ENCODE results near the gene KLC4.
A peak's percentile ranks its signal among the peaks of the same experiment; 100 is the strongest.

The KLC4 gene

DNA sequence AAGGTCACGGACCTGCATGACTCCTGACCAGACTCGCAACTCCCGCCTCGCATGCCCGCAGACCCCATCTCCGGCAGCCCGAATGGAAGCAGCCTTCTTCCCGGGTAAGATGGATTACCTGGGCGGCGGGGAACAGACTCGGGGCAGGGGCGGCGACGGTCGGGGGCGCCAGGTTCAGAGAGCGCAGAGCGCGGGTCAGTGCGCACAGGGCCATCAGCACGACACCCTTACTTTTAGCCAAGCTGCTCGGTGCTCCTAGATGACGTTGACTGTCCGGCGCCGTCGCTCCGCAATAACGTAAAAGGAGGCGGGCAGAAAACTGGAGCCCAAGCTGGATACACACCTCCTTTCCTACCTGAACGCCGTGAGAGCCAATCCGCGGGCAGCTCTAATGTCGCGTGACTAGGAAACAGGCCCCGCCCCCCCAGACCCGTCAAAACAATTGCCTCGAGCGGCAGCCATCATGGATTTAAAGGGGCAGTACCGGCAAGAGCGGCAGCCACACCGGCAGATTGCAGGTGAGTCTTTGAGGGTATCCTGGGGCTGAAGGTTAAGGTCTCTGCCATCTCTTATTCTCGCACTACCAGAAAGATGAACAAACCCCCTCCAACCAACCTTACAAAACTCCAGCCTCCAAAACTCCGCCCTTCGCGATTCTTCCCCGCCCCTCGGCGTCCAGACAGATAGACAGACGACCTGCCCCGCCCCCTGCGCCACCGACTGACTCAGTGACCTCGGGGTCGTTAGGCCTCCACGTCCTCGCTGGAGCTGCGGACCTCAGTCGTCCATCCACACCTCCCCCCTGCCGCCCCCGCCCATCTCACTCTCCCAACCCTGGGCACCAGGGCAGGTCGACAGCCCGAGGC lies at the start of gene KLC4, which contains the start of gene MRPL2:
TSS of gene KLC4 (plus strand) at position 464 of the 866 bp plus-strand sequence. CDS start 1,705 bp downstream, outside the sequence.
TSS of gene MRPL2 (minus strand) at position 267 of the 866 bp plus-strand sequence. CDS start at position 214, 53 bp downstream.
- peak; percentile 98 for DNase-seq

GRCh38 chr6:43011207-43011606 lies 48.2 kb upstream of the KLC4 start:
- no peak for DNase-seq

DNA sequence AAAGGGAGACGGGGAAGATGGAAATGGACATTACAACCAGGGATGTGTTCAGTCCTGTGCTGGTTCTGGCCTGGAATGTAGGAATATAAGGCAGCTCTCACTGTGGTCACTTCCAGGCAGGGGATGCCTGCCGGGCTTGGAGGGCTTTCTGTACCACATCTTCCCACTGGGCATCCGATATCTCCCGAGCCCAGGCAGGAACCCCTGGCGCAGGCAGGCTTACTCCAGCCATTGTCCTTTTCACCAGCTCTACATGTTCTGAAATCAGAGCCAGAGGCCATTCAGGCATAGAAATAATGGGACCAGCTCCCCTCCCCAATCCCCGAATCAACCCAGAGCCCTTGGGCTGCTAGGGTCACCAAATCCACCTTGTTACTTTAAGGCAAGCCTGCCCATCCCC lies 47.1 kb upstream of the KLC4 start:
- DNase-seq, result no peak

DNA sequence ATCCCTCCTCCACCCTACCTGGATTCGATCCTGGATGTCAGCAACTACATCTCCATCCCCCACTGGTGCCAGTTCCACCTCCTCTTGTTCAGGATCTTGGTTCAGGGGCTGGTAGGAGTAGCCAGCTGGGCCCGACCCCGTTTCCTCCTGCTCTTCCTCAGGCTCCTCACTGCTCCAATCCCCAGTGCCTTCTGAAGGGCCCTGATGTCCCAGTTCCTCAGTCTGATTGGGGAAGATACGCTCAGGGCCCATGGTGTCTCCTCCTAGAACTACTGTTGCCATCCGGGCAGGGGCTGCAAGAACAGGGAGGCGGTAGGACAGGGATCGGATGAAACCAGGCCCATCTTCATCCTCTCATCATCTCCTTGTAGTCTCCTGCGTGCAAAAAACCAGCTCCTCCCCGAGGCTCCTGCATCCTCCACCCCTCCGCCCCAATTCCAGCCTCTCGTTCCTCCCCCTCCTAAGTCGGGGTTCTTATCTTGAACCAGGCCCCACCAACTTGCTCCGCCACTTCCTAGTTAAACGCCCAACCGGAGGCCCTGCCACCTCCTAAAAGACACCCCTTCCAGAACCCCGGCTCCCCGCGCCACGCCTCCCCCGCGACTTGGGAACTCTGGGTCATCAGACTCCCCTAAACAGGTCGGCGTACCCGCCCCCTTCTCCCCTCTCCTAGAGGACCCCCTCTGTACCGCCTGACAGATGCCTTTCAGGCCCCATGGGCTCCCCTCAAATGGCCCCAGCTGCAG lies 46.2 kb upstream of the KLC4 start:
- peak; percentile 65 for DNase-seq

DNA sequence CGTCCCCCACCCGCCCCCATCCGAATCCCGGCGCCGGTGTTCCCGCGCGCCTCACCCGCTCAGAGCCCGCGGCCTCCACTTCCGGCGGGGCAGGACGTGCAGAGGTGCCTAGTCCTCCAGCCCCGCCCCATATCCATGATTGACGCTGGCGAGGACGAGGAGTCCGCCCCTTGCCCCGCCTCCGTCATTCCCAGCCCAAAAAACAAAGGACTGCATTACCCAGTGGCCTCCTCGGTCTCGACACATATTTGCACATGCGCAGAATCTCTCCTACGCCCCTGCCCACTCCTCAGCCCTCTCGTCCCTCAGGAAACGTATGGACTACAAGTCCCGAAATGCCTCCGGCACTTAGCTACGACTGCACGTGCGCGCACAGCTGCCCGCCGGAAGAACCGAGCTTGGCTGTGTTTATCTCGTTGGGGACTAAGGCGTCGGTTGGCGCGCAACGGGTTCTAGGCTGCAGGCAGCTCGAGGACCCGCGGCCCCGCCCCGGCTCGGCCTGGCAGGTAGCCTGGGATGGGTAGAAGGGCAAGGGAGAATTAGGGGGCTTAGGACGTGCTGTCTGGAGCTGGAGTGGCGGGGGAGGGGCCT lies 45.5 kb upstream of the KLC4 start, which contains the start of the genes KLHDC3 and MEA1:
TSS of gene KLHDC3 (plus strand) at position 407 of the 591 bp plus-strand sequence. CDS start 2,944 bp downstream, outside the sequence.
TSS of gene MEA1 (minus strand) at position 104 of the 591 bp plus-strand sequence. CDS start 133 bp downstream, outside the sequence.
- DNase-seq, result peak; percentile 100

DNA sequence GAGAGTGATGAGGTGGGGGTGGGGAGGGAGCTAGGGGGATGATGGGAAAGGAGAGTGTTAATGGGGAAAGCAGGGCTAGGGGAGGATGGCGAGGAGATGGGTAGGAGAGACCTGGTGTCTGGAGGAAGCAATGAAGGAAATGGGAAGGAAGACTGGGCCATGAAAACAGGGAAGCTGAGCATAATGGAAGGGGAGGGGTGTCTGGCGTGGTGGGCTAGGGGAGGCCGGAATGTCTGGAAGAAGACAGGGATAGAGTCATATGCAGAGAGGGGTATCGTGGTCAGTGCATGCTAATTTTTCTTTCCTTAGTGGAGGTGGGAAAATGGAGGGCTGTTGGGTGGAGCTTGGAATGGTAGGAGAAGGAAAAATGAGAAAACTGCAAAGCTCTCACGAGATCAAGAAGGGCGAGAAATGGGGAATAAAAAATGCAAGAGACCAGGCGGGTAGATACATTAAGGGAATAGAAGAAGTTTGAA lies 45.0 kb upstream of the KLC4 start:
- DNase-seq, result no peak

- no peak for DNase-seq
These were observed 43.1 kb upstream of the KLC4 start for GRCh38 chr6:43016176-43016942.

DNA sequence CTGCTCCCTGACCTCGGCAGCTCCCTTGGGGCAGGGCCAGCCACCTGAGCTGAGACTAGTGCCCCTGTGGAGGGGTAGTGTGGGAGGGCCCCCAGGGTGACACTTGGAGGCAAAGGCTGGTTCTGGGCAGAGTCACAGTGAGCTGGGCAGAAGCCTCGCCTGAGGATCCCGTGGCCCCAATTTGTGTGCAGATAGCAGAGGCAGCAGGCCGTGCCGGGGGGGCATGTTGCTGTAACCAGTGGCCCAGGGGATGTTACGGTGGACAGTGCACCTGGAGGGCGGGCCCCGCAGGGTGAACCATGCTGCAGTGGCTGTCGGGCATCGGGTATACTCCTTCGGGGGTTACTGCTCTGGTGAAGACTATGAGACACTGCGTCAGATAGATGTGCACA lies 42.5 kb upstream of the KLC4 start:
- DNase-seq, result no peak

DNA sequence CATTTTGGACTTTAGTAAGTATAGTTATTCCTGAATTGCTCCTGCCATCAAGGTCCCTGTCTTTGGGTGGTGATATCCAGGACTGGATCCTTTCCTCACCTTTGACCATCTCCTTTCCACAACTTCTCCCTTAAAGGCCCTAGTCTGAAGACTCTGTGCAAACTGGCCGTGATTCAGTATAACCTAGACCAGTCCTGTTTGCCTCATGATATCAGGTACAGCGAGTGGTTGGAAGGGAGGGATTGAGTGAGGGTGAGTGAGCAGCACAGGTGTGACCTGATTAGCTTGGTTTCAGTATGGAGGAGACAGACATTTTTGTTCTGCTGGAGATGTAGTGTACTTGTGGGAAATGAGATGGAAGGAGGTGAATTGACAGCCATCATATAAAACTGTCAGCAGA lies 40.3 kb upstream of the KLC4 start:
- no peak for DNase-seq

GRCh38 chr6:43020052-43020705 lies 39.3 kb upstream of the KLC4 start:
- DNase-seq, result no peak

- DNase-seq, result no peak
These were observed 38.6 kb upstream of the KLC4 start for GRCh38 chr6:43020847-43021246.

- DNase-seq, result peak; percentile 27
These were observed 38.0 kb upstream of the KLC4 start, which contains the start of gene RRP36 for GRCh38 chr6:43021270-43022047. TSS of gene RRP36 (plus strand) at chr6:43021623. CDS start at chr6:43021655, 32 bp downstream.

GRCh38 chr6:43024436-43024835 lies 35.0 kb upstream of the KLC4 start:
- no peak for DNase-seq

- no peak for DNase-seq
These were observed 33.1 kb upstream of the KLC4 start for GRCh38 chr6:43026365-43026764.

GRCh38 chr6:43029120-43029519 lies 30.3 kb upstream of the KLC4 start:
- no peak for DNase-seq

- no peak for DNase-seq
These were observed 27.1 kb upstream of the KLC4 start for GRCh38 chr6:43032326-43032725.

DNA sequence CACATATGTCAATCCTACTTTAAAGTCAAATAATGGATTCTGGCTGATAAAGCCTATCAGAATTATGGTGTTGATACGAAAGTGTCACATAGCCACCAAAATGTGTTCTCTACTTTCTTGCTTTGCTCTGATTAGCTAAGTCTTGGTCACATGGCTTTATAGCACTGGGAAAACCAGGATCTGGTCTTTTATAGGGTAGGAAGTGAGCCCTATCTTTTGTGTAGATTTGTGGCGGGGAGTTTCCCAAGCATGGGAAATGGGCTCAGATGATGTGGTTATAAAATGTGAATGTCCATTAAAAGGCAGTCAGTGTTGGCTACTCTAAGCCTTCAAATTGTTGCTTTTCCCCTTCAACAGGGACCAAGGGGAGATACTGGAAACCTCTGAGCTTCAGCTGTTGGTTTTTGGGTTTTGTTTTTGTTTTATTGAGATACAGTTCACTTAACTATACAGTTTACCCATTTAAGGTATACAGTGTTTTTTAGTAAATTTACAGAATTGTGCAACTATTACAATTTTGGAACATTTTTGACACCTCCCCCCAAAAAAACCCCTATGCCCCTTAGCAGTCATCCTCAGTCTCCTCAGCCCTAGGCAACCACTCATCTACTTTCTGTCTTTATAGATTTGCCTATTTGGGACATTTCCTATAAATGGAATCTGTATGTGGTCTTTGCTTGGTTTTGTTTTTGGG lies 25.8 kb upstream of the KLC4 start:
- DNase-seq, result no peak

DNA sequence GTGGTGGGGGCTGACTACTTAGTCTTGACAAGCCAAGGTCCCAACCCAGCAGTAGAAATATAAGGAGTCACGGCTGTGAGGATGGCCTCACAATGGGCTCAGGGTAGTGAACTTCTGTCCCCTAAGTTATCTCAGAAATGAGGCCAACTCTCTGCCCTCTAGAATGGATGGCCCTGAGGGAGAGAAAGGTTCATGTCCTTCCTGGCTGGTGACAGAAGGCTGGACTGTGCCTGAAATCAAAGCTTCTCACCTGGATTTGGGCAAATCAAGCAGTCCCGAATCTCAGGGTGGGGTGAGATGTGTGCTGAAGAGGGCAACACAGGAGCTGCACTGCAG lies 25.3 kb upstream of the KLC4 start:
- no peak for DNase-seq

DNA sequence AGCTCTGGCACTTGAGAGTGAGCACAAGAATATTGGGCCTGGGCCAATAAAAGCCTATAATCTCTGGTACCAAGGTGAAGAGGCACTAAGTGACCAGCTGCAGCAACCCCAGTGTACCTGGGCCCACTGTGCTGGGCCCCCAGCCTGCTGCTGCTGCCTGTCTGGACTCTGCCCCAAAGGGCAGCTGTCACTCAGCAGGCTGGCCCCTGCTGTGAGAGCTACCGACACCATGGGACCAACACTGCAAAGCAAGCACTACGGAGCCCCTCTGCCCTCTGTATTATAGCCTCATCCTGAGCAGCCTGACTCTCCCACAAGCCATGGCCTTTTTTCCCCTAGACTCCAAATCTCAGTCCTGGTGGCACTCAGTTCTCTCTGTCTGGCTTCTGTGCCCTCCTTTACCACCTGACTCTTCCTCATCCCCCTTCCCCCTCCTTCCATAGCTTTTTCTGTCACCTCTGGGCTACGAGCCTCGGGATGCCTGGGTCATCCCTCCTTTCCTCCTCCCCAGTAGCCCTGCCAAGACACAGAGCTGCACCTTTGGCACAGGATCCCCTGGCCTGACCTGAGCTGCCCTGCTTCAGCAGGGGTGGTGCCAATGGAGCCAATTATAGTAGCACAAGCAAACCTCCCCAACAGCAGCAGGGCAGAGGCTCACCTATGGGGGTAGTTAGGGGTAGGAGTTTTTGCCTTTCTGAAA lies 23.8 kb upstream of the KLC4 start:
- DNase-seq, result no peak

DNA sequence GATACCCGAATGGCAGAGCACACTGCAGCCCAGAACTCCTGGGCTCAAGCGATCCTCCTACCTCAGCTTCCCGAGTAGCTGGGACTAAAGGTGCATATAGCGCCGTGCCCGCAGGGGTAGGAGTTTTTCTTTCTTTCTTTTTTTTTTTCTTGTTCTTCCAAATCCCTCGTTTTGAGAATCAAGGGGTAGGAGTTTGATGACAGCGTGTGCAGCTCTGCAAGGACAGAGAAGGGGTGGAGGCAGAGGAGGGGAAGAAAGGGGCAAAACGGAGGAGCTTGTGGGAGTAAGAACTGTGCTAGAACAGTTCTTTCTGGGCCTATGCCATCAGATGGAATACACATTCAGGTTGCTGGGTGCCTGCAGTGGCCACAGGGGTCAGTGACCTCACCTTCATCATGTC lies 22.7 kb upstream of the KLC4 start:
- no peak for DNase-seq
